Measurements from ENCODE around the gene ARHGAP36.

The ARHGAP36 gene

GRCh38 chrX:131058136-131058868 lies at the start of gene ARHGAP36:
Gene ARHGAP36, plus strand, starts transcription at chrX:131058346. Its CDS starts 23,320 bp downstream, at chrX:131081666.
- no peak for TF ChIP-seq CTCF (IDR thresholded peaks at IDR 0.05; ENCODE audit: low read depth, low read length)
- no peak for DNase-seq (ENCODE audit: low read depth)
- H3K4me3 ChIP-seq (ENCODE audit: low read depth, low read length) = no peak within 1 kb of the TSS

- H3K4me3 ChIP-seq (ENCODE audit: low read depth, low read length) = no peak overlapping the region
- TF ChIP-seq MYC (IDR thresholded peaks at IDR 0.05; ENCODE audit: low read depth, low read length) (no peak), POLR2A (IDR thresholded peaks at IDR 0.05; ENCODE audit: extremely low read depth, insufficient read length) (no peak), CTCF (IDR thresholded peaks at IDR 0.05; ENCODE audit: low read depth, low read length) (no peak), MAX (IDR thresholded peaks at IDR 0.05; ENCODE audit: low read depth, low read length) (no peak)
- DNase-seq (ENCODE audit: low read depth) = no peak
Measured at GRCh38 chrX:131010186-131010585, 48.0 kb upstream of the ARHGAP36 start.

GRCh38 chrX:131025336-131025735 lies 32.8 kb upstream of the ARHGAP36 start:
- H3K4me3 ChIP-seq (ENCODE audit: low read depth, low read length) = no peak overlapping the region
- TF ChIP-seq MYC (IDR thresholded peaks at IDR 0.05; ENCODE audit: low read depth, low read length) (no peak), POLR2A (IDR thresholded peaks at IDR 0.05; ENCODE audit: extremely low read depth, insufficient read length) (no peak), CTCF (IDR thresholded peaks at IDR 0.05; ENCODE audit: low read depth, low read length) (no peak), MAX (IDR thresholded peaks at IDR 0.05; ENCODE audit: low read depth, low read length) (no peak)
- no peak for DNase-seq (ENCODE audit: low read depth)

GRCh38 chrX:131032354-131033230 lies 25.6 kb upstream of the ARHGAP36 start:
- TF ChIP-seq MAX (IDR thresholded peaks at IDR 0.05; ENCODE audit: low read depth, low read length) (no peak), POLR2A (IDR thresholded peaks at IDR 0.05; ENCODE audit: extremely low read depth, insufficient read length) (no peak), CTCF (IDR thresholded peaks at IDR 0.05; ENCODE audit: low read depth, low read length) (no peak), MYC (IDR thresholded peaks at IDR 0.05; ENCODE audit: low read depth, low read length) (no peak)
- H3K4me3 ChIP-seq (ENCODE audit: low read depth, low read length) = no peak overlapping the region
- no peak for DNase-seq (ENCODE audit: low read depth)

- no peak for DNase-seq (ENCODE audit: low read depth)
- TF ChIP-seq POLR2A (IDR thresholded peaks at IDR 0.05; ENCODE audit: extremely low read depth, insufficient read length) = no peak
- no peak for TF ChIP-seq MAX (IDR thresholded peaks at IDR 0.05; ENCODE audit: low read depth, low read length)
- TF ChIP-seq CTCF (IDR thresholded peaks at IDR 0.05; ENCODE audit: low read depth, low read length) = no peak
- no peak for TF ChIP-seq MYC (IDR thresholded peaks at IDR 0.05; ENCODE audit: low read depth, low read length)
- H3K4me3 ChIP-seq (ENCODE audit: low read depth, low read length) = no peak overlapping the region
Measured at GRCh38 chrX:131034063-131034462, 24.1 kb upstream of the ARHGAP36 start.

Measured in NB4 (cell line).